Measurements from ENCODE around the gene SERPINB10. TPM values are rescaled to one million over a fixed set of nuclear protein-coding genes. Genes with fewer than 3 reads are reported as not detected.
A peak's percentile ranks its signal among the peaks of the same experiment; 100 is the strongest.

Gene SERPINB10
- total and polyA plus RNA-seq, 2 donors (not counting 1 experiment from before 2014, with no cell fraction given), result not detected

DNA sequence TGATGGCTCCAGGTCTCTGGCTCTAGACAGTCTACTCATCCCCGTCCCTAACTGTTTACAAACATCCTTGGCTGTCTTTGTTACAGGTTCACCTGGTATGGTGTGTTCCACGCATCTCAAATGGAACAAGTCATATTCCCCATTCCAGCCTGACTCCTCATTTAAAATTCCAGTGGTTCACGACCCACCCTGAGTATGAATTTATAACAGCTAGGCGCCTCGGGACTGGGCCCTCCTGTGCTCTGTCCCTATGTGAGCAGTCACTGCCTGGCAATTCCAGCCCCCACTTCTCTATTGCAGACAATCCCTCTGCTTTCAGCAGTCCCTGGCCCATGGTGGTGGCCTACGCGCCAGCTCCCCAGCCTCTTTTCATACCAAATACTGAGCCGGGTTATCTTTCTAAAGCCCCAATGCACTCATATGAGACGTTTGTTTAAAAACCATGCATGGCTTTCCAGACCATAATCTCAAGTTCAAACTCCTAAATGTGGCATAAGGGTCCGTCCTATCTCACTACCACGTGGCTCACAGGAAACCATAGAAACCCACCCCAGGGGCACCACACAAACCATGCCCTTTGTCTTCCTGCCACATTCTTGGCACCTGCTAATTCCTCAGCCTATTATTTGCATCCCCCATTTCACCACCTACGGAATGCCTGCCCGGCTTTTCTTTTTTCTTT lies 63.7 kb downstream of the SERPINB10 start:
- POLR2A ChIA-PET, result no interaction called here
- Histone ChIP-seq H3K36me3 (replicated peaks in 1 of 2; ENCODE audit: control extremely low read depth in 1 of 2, control insufficient read depth in 1 of 2, extremely low read depth in 1 of 2, insufficient read depth in 2 of 2, low read length in 1 of 2) (no peaks in the 10 kb centered on the region), H3K9me3 (ENCODE audit: control extremely low read depth in 1 of 3, control insufficient read depth in 2 of 3, insufficient read depth in 1 of 3, low read length in 2 of 3) (no peaks in the 10 kb centered on the region), H3K27me3 (replicated peaks in 1 of 4; ENCODE audit: control extremely low read depth in 1 of 4, control insufficient read depth in 3 of 4, insufficient read depth in 4 of 4, low read length in 3 of 4) (no peaks in the 10 kb centered on the region), H4K20me1 (ENCODE audit: control insufficient read depth, insufficient read depth, low read length, poor library complexity, severe bottlenecking) (no peaks in the 10 kb centered on the region), H3K79me2 (ENCODE audit: control insufficient read depth, insufficient read depth, low read length) (peaks cover 30% of the 10 kb centered on the region), H3K4me3 (ENCODE audit: control extremely low read depth in 1 of 5, extremely low read depth in 1 of 5, insufficient read depth in 1 of 5, low read depth in 2 of 5, low read length in 4 of 5) (peak overlapping the region in 2 of 5 experiments; percentile 79 to 98), H2AFZ (ENCODE audit: insufficient read depth, low read depth, low read length, poor library complexity, severe bottlenecking) (peak overlapping the region; percentile 100), H3K4me2 (replicated peaks; ENCODE audit: low read depth, low read length, poor library complexity, severe bottlenecking) (peak overlapping the region; percentile 88), H3K9ac (ENCODE audit: low read length) (peak overlapping the region; percentile 98), H3K4me1 (ENCODE audit: control insufficient read depth in 2 of 2, insufficient read depth in 2 of 2, low read length in 2 of 2) (peaks cover 35 to 40% of the 10 kb centered on the region in 2 donors), H3K27ac (ENCODE audit: low read length in 2 of 2) (peak overlapping the region in 1 of 2 donors; percentile 95)
- H3K9me3 Mint-ChIP-seq (ENCODE audit: insufficient read depth), result no peaks in the 10 kb centered on the region
- H3K4me3 Mint-ChIP-seq, result peak overlapping the region; percentile 93
- 57% methylated on average over 11 of the region's 13 CpGs for WGBS (ENCODE audit: insufficient coverage)
- intact Hi-C loops (cut with micrococcal nuclease), result loop anchor here (2.0 to 10.0 kb wide), 3 partner anchors 34 to 1785 kb away; partner anchors contain the start of genes PIGN and RELCH
- peaks cover 60% of the 10 kb centered on the region for H3K4me1 Mint-ChIP-seq
- DNase-seq (no peak), ATAC-seq (ENCODE audit: low read depth) (no peak)
- no peak for TF ChIP-seq EZH2 (IDR thresholded peaks at IDR 0.05; ENCODE audit: borderline replicate concordance, insufficient read depth, low read depth, low read length, poor library complexity, severe bottlenecking)
- TF ChIP-seq, protein P1, sequence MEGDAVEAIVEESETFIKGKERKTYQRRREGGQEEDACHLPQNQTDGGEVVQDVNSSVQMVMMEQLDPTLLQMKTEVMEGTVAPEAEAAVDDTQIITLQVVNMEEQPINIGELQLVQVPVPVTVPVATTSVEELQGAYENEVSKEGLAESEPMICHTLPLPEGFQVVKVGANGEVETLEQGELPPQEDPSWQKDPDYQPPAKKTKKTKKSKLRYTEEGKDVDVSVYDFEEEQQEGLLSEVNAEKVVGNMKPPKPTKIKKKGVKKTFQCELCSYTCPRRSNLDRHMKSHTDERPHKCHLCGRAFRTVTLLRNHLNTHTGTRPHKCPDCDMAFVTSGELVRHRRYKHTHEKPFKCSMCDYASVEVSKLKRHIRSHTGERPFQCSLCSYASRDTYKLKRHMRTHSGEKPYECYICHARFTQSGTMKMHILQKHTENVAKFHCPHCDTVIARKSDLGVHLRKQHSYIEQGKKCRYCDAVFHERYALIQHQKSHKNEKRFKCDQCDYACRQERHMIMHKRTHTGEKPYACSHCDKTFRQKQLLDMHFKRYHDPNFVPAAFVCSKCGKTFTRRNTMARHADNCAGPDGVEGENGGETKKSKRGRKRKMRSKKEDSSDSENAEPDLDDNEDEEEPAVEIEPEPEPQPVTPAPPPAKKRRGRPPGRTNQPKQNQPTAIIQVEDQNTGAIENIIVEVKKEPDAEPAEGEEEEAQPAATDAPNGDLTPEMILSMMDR (IDR thresholded peaks at IDR 0.05), result no peak
- CTCF ChIA-PET, result no interaction called here
- no peaks in the 10 kb centered on the region for H3K27me3 Mint-ChIP-seq
- peak overlapping the region; percentile 96 for H3K27ac Mint-ChIP-seq

DNA sequence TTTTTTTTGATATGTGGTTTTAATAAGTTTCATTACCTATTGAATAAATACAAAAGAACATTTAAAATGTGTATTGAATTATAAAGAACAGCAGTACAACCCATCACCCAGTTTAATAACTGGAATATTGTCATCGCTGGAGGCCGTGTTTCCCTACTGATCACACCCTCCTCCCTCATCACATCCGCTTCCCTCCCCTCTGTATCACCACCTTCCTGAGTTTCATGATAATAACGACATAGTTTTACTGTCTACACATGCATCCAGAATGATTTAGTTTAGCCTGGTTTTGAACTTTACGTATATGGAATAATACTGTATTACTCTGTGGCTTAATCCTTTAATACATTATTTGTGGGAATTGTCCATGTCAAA lies 64.2 kb downstream of the SERPINB10 start:
- POLR2A ChIA-PET, result no interaction called here
- no peaks in the 10 kb centered on the region for H3K9me3 Mint-ChIP-seq (ENCODE audit: insufficient read depth)
- Histone ChIP-seq H3K4me2 (replicated peaks; ENCODE audit: low read depth, low read length, poor library complexity, severe bottlenecking) (peak overlapping the region; percentile 88), H3K36me3 (replicated peaks in 1 of 2; ENCODE audit: control extremely low read depth in 1 of 2, control insufficient read depth in 1 of 2, extremely low read depth in 1 of 2, insufficient read depth in 2 of 2, low read length in 1 of 2) (no peaks in the 10 kb centered on the region), H3K27ac (ENCODE audit: low read length in 2 of 2) (no peak overlapping the region), H3K27me3 (replicated peaks in 1 of 4; ENCODE audit: control extremely low read depth in 1 of 4, control insufficient read depth in 3 of 4, insufficient read depth in 4 of 4, low read length in 3 of 4) (no peaks in the 10 kb centered on the region), H2AFZ (ENCODE audit: insufficient read depth, low read depth, low read length, poor library complexity, severe bottlenecking) (peak overlapping the region; percentile 12), H3K4me3 (ENCODE audit: control extremely low read depth in 1 of 5, extremely low read depth in 1 of 5, insufficient read depth in 1 of 5, low read depth in 2 of 5, low read length in 4 of 5) (no peak overlapping the region), H3K9ac (ENCODE audit: low read length) (no peak overlapping the region), H3K4me1 (ENCODE audit: control insufficient read depth in 2 of 2, insufficient read depth in 2 of 2, low read length in 2 of 2) (peaks cover 35 to 40% of the 10 kb centered on the region in 2 donors), H3K9me3 (ENCODE audit: control extremely low read depth in 1 of 3, control insufficient read depth in 2 of 3, insufficient read depth in 1 of 3, low read length in 2 of 3) (no peaks in the 10 kb centered on the region), H3K79me2 (ENCODE audit: control insufficient read depth, insufficient read depth, low read length) (peaks cover 30% of the 10 kb centered on the region), H4K20me1 (ENCODE audit: control insufficient read depth, insufficient read depth, low read length, poor library complexity, severe bottlenecking) (no peaks in the 10 kb centered on the region)
- WGBS (ENCODE audit: insufficient coverage), result 40% methylated on average over 2 of the region's 5 CpGs
- H3K4me1 Mint-ChIP-seq, result peaks cover 61% of the 10 kb centered on the region
- DNase-seq, result no peak
- intact Hi-C loops (cut with micrococcal nuclease), result loop anchor here (2.0 to 10.0 kb wide), 3 partner anchors 35 to 1785 kb away; partner anchors contain the start of genes PIGN and RELCH
- peak overlapping the region; percentile 93 for H3K4me3 Mint-ChIP-seq
- ATAC-seq (ENCODE audit: low read depth), result no peak
- CTCF ChIA-PET, result no interaction called here
- TF ChIP-seq, protein P1 (IDR thresholded peaks at IDR 0.05), result no peak
- TF ChIP-seq EZH2 (IDR thresholded peaks at IDR 0.05; ENCODE audit: borderline replicate concordance, insufficient read depth, low read depth, low read length, poor library complexity, severe bottlenecking), result no peak
- no peak overlapping the region for H3K27ac Mint-ChIP-seq
- H3K27me3 Mint-ChIP-seq, result no peaks in the 10 kb centered on the region
